DMS114 treated with DMSO at 0.1 percent for 48 hours (cell line): ENCODE data around the gene AKT2.
A peak's percentile ranks its signal among the peaks of the same experiment; 100 is the strongest.
"Not testable (repeated sequence)": the region's sequence is repeated elsewhere in the genome, so short reads cannot be mapped to it uniquely, and the experiment has no call there.

ENCODE experiments used
- DNase-seq: peaks from one replicate; lab custom pipeline; 2025; ENCODE audit not compliant: unreplicated experiment; lab: John Stamatoyannopoulos, UW

Gene AKT2

DNA sequence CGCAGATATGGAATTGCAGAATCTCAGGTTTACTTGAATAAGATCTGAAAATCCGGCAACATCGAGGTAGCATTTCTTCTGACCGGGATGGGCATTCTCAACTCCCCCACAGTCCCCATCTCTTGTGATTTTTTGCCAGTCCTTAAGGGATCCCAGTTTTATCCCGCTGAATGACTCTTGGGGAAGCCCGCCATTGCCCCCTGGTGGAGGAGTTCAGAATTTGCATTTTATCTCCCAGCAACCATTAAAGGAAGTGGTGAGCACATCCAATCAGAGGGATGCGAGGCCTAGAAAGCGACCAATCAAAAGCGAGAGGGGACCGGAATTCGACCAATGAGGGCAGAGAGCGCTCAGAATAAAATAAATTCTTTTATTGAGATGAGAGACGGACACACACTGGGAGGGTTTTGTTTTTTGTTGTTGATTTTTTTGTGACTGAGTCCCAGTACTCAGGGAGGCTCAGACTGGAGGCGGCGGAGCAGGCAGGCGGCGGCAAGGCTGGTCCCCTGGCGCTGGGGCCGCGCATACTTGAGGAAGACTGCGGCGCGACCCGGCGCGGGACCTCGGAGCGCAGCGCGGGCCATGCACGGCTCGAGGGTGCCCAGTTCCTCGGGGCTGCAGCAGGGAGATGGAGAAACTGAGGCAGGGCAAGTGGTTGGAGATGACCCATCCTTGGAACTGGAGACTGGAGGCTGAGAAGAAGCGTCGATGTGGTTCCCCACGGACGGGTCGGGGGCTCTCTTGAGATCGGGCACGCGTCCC lies 63.1 kb downstream of the AKT2 start:
- DNase-seq, result peak; percentile 70

DNA sequence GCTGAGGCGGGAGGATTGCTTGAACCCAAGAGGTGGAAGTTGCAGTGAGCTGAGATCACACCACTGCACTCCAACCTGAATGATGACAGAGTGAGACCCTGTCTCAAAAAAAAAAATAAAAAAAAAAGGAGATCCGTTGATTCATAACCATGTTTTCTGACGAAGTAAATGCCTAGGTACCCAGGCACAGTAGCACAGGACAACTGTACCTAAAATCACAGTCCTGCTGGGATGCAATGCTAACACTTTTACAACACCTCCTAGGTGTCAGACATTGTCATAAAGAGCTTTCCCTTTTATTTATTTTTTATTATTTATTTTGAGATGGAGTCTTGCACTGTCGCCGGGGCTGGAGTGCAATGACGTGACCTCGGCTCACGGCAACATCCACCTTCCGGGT lies 64.5 kb downstream of the AKT2 start:
- no peak for DNase-seq

DNA sequence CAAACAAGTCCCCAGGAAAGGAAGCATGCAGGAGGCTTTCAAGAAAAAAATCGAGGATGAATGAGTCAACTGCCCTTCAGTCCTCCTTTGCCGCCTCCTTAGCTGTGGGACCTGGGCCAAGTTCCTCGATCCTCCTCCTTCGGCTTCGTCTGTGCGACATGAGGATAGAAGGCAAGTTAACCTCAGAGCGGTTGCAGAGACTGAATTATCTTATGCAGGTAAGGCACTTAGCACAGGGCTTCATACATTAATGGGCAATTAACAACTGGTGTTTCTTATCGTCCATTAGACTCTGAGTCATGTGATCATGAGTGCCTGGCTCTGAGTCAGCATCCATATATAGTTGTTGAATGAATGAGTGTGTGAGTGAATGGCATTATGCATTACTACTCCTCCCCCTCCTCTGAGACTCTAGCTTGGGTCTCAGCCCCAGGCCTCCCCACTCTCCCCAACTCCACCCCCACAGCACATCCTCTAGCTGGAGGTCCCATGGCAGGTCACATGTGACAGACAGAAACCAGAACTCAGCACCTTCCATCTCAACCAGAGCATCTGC lies 65.3 kb downstream of the AKT2 start:
- DNase-seq, result no peak

DNA sequence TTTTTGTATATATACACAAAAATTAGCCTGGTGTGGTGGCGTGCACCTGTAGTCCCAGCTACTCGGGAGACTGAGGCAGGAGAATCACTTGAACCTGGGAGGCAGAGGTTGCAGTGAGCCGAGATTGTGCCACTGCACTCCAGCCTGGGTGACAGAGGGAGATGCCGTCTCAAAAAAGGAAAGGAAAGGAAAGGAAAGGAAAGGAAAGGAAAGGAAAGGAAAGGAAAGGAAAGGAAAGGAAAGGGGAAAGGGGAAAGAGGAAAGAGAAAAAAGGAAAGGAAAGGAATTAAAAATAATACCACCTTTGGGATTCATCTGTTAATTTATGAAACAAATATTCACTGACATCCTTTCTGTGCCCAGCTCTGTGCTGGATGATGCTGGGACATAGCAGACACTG lies 66.1 kb downstream of the AKT2 start:
- DNase-seq, result not testable (repeated sequence)

DNA sequence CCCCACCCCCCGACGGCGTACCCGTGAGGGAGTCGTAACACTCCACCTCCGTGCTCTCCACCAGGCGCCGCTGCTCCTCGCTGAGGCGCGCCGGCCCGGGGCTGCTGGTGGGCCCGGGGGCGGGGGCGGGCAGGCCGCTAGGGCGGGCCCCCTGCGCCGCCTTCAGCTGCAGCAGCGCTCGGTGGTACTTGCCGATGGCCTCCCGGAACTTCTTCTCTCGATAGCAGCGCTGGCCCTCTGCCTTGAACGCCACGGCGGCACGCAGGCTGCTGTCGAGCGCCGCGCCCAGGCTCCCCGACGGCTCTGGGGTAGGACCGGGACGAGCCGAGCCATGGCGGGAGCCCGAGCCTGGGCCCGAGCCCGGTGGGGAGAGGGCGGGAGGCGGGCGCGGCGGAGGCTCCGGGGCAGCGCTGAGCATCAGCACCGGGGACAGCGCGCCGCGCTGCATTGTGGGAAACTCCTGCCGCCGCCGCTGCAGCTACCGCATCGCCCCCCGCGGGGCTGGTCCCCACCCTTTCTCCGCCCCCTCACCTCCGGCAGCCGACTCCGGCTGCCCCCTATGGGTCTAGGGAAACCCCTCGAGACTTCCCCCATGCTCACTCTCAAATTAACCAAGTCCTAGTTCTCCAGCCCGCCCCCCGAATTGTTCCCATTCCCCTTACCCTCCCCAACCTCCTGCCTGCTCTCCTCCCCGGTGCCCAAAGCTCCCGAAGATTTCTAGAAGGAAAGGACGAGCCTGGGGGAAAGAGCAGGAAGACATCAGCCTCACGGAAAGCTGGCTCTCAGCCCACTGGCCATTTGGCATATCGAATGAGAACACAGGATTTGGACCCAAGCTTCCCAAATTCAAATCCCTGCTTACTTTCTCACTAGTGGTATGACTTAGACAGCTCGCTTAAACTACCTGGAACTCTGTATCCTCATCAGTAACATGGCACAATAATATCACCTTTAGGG lies 66.9 kb downstream of the AKT2 start, which contains the start of gene TTC9B:
TSS of gene TTC9B (minus strand) at position 451 of the 957 bp plus-strand sequence. CDS start at position 448, 3 bp downstream.
- no peak for DNase-seq

DNA sequence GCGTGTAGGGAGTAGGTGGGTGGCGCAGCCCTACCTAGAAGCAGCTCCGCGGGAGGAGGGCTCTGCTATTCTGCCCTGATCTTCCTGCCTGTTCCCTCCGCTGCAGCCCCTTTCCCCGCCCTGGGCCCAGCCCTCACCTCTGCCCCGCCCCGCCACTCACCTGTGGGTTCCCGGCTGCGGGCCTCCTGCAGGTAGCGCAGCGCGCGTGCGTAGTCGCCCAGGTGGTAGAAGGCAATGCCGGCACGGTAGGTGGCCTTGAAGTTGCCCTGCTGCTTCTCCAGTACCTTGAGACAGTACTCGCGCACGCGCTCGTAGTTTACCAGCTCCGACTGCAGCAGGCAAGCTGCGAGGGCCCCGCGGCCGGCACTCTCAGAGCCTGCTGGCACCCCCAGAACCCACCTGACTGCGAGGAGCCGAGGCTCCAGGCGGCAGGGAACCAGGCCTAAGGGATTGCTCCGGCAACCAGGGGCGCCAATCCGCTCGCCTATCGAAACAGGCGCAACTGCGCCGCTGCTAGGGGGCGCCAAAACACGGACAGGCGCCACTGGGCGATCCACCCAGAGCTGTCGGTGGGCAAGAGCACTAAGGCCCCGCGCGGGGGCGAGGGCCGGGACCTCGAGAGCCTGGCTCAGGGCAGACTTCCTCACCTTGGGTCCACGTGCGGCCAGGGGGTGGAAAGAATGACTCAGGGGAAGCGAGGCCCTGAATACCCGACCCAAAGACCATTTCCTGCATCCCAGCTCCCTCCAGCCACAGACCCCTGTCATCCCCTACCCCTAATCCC lies 67.9 kb downstream of the AKT2 start:
- DNase-seq, result no peak

DNA sequence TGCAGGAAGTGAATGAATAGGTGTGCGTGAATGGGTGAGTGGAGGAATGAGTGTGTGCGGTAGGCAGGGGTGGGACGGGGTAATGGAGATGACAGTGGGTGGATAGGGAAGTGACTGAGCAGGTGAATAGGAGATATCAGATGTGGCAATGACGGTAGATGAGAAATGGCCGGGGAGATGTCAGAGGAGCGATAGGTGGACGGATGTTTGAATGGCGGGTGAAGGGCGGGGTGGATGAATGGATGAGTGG lies 68.4 kb downstream of the AKT2 start:
- no peak for DNase-seq

DNA sequence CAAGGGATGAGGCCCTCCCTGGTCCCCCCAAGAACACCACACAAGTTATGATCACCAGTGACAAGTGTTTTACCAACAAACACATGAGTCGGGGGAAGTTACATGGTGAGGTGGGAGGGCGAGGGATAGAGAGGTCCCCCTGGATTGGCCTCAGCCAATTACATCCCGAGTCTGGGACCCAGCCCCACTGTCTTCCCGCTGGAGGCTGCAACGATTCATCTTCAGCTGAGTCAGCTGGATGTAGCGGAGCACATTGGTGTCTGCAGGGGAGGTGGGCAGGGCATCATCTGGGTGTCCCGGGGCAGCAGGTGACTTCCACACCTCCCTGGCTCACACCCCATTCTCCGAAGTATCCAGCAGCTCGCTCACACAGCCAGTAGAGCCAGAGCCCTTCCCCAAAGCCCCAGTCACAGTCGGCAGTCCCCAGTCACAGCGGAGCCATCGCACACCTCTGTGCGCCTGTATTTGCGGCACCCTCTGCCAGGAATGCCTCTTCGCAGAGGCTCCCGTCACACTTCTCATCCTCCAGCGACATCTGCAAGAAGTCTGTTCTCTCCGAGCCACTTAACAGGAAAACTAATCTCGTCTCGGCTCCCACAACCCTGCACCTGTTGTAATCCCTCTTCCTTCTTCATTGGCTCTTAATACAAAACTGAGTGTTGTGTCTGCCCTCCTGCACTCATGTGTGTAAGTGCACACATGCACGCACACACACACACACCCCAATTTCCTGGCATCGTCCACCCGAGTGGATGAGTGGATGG lies 69.0 kb downstream of the AKT2 start:
- DNase-seq, result no peak

DNA sequence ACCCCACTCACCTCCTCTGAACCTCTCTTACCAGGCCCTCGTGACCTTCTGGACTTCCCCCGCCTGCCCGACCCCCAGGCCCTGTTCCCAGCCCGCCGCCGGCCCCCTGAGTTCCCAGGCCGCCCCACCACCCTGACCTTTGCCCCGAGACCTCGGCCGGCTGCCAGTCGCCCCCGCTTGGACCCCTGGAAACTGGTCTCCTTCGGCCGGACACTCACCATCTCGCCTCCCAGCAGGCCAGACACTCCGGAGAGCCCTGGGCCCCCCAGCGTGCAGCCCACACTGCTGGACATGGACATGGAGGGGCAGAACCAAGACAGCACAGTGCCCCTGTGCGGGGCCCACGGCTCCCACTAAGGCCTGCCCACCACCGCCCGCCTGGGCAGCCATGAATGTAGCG lies 70.2 kb downstream of the AKT2 start:
- DNase-seq, result no peak

DNA sequence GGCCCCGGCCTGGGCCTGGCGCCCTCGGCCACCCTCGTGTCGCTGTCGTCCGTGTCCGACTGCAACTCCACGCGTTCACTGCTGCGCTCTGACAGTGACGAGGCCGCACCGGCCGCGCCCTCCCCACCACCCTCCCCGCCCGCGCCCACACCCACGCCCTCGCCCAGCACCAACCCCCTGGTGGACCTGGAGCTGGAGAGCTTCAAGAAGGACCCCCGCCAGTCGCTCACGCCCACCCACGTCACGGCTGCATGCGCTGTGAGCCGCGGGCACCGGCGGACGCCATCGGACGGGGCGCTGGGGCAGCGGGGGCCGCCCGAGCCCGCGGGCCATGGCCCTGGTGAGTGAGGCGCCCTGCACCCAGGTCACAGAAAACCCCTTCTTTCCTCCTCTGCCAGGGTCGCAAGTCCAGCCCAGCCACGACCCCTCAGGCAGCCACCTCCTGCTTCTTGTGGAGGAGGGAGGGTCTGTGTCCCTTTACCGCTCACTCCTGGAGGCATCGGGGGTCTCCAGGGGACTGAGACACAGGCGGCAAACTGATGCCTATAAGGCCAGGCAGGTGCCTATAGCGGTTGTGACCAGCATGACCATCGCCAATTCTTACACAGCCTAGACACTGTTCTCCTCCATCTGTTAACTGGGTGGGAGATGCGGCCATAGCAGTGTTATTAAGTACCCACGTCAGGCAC lies 71.1 kb downstream of the AKT2 start:
- no peak for DNase-seq

DNA sequence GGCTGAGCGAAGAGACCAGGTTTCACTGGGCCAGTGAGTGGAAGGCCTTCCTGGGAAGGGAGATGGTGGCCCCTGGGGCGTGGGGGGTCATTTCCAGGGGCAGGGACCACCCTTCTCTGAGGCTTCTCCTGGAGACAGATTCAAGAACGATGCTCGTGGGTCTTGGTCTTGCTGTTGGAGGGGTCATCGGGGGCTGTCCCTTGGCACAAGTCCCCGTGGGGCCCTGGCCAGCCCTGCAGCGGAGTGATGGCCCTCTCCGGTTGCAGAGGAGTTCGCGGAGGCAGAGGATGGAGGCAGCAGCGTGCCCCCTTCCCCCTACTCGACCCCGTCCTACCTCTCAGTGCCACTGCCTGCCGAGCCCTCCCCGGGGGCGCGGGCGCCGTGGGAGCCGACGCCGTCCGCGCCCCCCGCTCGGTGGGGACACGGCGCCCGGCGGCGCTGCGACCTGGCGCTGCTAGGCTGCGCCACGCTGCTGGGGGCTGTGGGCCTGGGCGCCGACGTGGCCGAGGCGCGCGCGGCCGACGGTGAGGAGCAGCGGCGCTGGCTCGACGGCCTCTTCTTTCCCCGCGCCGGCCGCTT lies 71.8 kb downstream of the AKT2 start:
- no peak for DNase-seq

DNA sequence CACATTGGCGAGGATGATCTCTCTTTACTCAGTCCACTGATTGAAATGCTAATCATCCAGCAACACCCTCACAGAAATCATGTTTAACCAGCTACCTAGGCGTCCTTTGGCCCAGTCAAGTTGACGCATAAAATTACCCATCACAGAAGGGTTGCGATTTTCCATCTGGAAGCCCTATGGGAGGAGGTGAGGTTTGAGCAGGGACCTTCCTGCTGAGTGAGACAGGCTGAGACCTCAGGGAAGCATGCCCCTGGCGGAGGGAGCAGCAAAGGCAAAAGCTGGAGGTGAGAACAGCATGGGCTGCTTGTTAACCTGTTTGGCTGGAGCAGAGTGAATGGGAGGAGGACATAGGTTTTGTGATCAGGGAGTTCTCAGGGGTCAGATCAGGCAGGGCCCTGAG lies 74.3 kb downstream of the AKT2 start:
- no peak for DNase-seq

DNA sequence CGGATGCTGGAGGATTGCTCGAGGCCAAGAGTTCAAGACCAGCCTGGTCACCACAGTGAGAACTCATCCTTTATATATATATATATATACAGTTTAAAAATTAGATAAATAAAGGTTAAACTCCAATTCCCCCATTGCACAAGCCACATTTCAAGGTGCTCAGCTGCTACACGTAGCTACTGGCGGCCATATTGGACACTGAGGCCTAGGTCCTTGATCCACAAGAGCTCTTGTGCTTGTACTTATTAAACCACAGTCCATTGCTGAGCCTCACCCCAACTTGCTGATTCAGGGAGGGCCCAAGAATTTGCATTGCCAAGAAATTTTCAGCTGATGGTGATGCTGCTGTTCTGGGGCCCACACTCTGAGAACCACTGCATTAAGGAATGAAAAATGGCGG lies 76.5 kb downstream of the AKT2 start:
- DNase-seq, result no peak

DNA sequence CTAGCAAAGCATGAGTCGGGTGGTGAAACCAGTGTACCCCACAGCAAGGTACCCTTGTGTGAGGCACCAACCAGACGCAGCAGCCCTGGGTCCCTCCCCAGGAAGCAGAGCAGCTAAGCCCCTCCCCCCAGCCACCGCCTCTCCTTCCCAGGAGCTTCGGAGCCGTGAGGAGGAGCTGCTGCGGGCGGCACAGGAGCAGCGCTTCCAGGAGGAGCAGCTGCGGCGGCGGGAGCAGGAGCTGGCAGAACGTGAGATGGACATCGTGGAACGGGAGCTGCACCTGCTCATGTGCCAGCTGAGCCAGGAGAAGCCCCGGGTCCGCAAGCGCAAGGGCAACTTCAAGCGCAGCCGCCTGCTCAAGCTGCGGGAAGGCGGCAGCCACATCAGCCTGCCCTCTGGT lies 79.4 kb downstream of the AKT2 start:
- DNase-seq, result no peak

DNA sequence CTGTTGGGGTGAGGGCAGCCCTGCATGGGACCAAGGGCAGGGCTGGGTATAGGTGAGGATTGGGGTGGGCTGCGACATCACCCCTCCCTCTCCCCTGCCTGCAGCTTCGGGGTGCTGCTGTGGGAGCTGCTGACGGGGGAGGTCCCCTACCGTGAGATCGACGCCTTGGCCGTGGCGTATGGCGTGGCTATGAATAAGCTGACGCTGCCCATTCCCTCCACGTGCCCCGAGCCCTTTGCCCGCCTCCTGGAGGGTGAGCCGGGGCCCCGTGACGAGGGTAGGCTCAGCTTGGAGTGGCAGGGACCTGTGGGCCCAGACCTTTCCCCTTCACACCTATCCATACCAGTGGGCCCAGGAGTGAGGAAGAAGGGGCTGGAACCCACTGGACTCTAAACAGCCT lies 80.8 kb downstream of the AKT2 start:
- DNase-seq, result no peak

DNA sequence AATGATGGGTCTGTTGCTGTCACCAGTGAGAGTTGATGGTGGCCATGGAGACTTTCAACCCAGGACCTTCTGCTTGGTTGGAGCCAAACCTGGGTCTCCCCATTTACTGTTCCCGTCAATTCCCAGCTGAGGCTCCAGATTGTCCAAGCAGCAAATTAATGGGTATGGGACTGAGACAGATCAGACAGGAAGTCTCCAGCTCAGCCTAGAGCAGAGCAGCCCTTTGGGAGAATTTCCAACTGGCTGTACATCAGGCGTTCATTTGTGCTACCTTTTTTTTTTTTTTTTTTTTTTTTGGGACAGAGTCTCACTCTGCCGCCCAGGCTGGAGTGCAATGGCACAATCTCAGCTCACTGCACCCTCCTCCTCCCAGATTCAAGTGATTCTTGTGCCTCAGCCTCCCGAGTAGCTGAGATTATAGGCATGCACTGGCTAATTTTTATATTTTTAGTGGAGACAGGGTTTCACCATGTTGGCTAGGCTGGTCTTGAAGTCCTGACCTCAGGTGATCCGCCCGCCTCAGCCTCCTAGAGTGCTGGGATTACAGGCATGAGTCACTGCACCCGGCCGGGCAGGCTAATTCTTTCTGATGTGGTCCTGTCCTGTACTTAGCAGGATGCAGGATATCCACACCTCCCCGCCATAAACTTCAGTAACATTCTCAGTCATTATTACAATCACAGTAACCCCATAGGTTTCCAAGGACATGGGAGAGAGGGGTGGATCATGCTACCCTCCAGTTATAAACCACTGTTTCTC lies 84.6 kb downstream of the AKT2 start:
- DNase-seq, result no peak

DNA sequence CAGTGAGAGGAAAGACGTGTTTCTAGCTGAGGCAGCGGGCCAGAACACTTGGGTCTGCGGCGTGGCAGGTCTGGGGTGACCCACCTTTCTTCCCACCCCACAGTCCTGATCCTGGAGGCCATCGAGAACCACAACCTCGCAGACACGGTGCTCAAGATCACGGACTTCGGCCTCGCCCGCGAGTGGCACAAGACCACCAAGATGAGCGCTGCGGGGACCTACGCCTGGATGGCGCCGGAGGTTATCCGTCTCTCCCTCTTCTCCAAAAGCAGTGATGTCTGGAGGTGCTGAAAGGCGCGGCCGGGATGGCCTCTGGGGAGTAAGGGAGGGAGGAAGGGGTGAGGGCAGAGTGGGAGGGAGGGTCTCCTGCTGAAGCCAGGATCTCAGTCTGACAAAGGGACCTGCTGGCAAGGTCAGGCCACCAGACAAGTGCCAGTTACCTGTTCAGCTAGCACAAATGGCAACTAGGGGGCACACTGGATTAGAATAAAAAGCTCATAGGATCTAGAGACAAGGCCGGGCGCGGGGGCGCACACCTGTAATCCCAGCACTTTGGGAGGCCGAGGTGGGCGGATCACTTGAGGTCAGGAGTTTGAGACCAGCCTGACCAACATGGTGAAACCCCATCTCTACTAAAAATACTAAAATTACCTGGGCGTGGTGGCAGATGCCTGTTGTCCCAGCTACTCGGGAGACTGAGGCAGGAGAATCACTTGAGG lies 86.7 kb downstream of the AKT2 start:
- no peak for DNase-seq

DNA sequence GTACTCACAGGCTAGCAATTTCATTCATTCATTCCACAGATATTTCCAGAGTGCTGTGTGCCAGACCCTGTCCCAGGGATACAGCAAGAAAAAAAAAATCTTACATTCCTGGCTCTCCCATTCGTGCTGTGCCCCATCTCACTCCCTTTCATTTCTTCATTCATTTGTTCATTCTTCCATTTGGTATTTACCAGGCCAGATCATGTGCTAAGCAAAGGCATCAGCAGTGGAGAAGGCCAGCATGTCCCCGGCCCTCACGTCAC lies 91.6 kb downstream of the AKT2 start:
- no peak for DNase-seq
